GM21390 (cell line): ENCODE data around the gene RASA4.
"Not testable (repeated sequence)": the region's sequence is repeated elsewhere in the genome, so short reads cannot be mapped to it uniquely, and the experiment has no call there.

ENCODE experiments used
- ATAC-seq: cut with Tn5 transposase; IDR thresholded peaks from one replicate; pipeline ENCODE4 v1.9.1; 2021; ENCODE audit not compliant: unreplicated experiment

RASA4 gene

DNA sequence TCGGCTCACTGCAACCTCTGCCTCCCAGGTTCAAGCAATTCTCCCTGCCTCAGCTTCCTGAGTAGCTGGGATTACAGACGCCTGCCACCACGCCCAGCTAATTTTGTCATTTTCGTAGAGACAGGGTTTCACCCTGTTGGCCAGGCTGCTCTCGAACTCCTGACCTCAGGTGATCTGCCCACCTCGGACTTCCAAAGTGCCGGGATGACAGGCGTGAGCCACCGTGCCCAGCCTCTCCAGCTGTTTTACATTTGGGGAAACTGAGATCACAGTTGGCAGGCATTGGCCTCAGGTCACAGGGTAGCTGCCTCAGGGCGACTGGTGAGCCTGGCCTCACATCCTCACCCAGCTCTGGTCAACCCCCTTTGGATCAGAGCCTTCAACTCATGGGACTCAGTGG lies 6.8 kb downstream of the RASA4 start:
- ATAC-seq = not testable (repeated sequence)

- ATAC-seq = not testable (repeated sequence)
These were observed 9.7 kb downstream of the RASA4 start for GRCh38 chr7:102606848-102607247.

DNA sequence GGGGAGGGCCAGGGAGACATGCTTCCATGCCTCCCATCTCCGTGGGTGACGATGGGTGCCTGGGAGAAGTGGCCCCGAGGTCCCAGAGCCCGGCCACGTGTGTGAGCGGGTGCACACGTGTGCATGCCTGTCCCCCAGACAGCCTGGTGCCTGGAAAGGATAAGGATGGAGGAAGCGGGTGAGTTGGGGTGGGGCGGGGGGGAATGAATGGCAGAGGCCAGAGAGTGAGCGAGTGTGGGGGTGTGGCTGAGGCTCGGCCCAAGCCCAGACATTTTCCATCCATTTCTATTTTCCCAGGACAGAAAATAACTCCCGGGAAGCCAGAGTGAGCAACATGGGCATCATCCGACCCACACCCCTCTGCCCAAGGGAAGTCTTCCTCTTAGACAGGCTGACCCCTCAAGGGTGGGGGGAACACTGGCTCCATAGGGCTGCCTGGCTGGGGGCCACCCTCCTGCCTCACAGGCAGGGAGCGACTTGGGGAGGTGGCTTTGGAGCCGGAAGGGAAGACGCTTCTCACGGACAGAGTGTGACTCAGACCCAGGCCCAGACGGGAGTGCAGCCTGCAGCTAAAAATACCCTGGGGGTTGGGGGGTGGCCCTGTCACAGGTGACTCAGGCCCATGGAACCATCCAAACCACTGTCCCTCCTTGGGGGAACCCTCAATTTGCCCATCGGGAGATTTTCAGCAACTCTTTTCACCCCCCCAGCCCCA lies 12.0 kb downstream of the RASA4 start:
- not testable (repeated sequence) for ATAC-seq

GRCh38 chr7:102602317-102602716 lies 14.2 kb downstream of the RASA4 start:
- ATAC-seq = not testable (repeated sequence)

- not testable (repeated sequence) for ATAC-seq
These were observed 16.9 kb downstream of the RASA4 start for GRCh38 chr7:102599699-102600098.

- not testable (repeated sequence) for ATAC-seq
These were observed 20.5 kb downstream of the RASA4 start for GRCh38 chr7:102596036-102596435.

DNA sequence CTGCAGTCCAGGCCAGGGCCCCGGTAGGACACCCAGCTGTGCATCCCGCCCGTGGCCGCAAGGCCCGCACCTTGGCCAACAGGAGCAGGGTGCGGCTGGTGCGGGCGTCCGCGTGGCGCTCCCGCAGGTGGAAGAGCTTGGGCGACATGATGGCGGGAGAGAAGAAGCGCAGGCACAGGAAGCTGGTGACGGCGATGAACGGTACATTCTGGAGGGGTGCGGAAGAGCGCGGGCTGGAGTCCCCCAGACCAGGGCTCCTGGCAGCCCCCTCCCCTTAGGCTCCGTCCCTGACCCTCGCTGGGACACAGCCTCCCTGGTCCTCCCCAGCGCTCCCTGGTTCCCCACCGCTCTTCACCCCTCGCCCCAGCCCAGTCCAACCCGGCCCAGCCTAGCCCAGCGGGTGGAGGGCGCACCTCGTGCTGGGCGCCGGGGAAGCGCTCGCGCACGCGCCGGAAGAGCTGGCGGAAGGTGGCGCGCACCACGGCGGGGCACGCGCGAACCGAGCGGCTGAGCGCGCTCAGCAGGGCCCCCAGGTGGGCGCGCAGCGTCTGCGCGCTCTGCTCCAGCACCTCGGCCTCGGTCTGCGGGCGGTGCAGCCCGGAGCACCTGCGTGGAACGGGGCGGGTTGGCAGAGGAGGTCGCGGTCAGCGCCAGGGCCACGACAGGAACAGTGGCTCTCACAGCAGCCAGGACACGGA lies 22.8 kb downstream of the RASA4 start:
- peak; percentile 67 for ATAC-seq

GRCh38 chr7:102592477-102593019 lies 24.0 kb downstream of the RASA4 start:
- peak; percentile 46 for ATAC-seq

GRCh38 chr7:102589857-102590256 lies 26.7 kb downstream of the RASA4 start:
- ATAC-seq = peak; percentile 44

DNA sequence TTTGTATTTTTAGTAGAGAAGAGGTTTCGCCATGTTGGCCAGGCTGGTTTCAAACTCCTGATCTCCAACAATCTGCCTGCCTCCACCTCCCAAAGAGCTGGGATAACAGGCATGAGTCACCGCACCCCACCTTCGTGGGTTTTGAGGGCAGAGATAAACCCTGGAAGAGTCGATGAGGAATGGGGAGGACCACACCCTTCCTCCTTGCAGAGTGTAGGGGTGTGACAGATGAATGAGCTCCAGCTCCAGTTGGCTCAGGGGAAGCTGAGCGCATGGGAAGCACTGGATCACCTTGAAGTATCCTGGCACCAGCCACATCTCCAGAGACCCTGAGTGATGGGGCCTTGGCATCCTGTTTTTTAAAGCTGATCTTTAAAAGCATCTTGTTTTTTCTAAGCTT lies 33.1 kb downstream of the RASA4 start:
- not testable (repeated sequence) for ATAC-seq

DNA sequence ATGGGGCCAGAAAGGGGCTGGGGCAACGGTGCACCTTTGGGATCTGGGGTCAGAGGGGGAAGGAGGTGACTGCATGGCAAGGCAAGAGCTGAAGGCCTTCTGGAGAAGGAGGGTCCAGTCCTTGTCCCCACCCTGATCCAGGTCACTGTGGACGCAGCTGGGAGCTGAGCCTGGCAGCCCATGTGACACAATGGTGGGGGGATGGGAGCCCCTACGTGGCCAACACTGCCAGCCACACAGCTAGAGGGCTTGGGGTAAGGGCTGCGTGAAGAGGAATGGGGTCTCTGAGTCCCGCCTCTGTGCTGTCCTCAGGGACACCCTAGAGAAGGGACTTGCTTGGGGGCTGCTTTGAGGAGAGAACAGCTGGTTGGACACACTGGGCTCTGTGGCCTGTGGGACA lies 34.8 kb downstream of the RASA4 start:
- ATAC-seq = not testable (repeated sequence)

GRCh38 chr7:102578486-102578885 lies 38.1 kb downstream of the RASA4 start:
- ATAC-seq = not testable (repeated sequence)

DNA sequence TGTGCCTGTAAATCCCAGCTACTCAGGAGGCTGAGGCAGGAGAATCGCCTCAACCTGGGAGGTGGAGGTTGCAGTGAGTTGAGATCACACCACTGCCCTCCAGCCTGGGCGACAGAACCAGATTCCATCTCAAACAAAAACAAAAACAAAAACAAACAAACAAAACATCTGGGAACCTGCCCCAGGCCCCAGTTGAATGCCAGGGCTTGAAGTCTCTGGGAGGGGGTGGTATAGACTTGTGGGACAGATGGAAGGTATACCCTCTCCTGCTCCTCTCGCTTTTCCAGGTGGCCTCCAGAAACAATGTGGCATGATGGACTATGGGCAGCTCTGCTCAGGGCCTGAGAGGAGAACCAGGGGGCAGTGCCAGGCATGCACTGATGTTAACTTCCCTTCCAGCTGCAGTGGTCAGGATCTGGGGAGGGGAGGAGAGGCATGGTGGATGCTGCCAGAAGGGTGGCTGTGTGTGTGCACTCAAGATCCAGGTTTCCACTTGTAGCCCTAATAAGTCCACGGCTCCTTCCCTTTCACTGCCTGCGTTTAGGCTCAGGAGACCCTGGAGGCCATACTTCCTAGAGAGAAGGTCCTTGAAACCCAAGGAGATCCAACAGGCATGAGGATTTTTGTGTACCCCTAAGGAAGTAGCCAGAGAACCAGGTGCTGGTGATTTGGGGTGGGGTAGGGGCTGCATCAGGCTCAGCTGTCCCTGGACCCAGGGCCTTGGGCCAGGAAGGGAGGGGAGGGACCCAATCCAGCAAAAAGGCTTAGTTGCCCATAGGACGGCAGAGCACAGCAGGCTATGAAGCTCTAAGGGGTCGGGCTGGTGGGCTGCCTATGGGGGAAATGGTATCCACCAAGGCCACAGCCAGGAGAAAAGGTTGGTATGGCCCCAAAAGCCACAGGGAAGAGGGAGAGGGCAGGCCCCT lies 39.0 kb downstream of the RASA4 start:
- not testable (repeated sequence) for ATAC-seq

DNA sequence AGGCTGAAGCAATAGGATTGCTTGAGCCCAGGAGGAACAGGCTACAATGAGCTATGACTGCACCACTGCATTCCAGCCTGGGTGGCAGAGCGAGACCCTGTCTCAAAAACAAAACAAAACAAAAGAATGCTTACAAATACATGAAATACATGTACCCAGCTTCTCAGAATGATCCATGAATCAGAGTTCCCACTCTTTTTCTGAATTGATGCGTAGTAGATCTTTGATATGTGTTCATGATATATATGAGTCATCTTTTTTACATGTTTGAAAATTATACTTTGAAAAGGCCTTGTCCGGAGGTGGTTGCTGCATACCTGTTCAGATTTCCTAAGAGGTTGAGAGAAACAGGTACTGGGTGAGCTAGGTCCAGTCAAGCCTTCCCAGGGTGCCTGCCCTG lies 40.2 kb downstream of the RASA4 start:
- not testable (repeated sequence) for ATAC-seq

DNA sequence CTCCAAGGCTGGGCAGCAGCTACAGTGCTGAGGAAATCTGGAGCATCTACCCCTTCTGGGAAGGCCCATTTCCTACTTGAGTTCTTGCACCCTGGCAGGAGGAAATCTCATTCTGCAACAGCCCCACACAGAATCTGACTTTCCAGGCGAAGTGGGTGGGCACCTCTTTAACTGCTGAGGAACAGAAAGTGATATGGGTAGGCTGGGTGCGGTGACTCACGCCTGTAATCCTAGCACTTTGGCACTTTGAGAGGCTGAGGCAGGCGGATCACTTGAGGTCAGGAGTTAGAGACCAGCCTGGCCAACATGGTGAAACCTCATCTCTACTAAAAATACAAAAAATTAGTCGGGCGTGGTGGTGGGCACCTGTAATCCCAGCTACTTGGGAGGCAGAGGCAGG lies 41.9 kb downstream of the RASA4 start:
- not testable (repeated sequence) for ATAC-seq

GRCh38 chr7:102572261-102573239 lies 44.0 kb downstream of the RASA4 start, which contains the start of gene POLR2J3:
Gene POLR2J3, minus strand, starts transcription at chr7:102572583. Its CDS starts 62 bp downstream, at chr7:102572521.
- ATAC-seq = peak; percentile 95

DNA sequence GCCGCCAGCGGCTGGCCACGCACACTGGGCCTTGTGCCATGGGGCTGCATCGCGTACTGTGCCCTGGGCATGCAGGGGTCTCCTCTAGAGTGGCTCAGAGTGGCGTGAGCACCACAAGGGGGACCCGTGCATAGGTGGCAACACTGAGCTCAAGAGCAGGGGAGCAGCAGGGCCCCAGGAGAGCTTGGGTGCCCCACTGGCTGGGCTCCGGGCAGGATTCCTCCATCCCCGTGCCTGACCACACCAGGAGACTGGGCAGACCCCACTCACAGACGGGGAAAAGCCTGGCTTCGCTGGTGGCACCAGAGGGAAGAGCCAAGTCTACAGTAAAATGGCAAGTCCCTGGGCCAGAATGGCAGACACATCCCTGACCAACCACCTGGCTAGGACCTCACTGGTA lies 47.9 kb downstream of the RASA4 start:
- not testable (repeated sequence) for ATAC-seq

DNA sequence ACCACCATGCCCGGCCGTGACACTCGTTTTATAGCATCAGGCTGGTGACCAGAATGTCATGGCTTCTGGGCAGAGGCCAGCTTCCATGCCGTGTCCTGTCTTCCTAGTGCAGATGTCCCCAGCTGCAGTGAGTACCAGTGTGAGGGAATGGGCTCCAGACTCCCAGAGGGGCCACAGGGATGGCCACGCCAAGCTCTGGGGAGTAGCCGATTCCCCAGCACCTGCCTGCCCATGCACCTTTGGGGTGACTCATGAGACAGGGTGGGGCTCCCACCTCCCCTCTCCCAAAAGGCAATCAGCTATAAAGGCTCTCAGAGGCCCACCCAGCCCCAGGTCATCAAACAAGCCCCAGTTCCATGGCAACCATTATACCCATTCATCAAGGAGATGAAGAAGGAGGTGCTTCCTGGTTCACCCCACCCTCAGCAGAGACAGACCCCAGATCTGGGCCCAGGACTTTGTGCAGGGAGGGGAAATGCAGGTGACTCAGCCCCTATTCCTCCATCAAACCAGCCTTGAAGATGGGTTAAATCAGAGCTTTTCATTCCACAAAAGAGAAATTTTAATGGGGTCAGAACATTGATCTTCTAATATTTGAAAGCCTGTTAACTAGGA lies 65.6 kb downstream of the RASA4 start, which contains the start of gene SPDYE2:
TSS of gene SPDYE2 (plus strand) at position 419 of the 615 bp plus-strand sequence. CDS start 2,030 bp downstream, outside the sequence.
- ATAC-seq = not testable (repeated sequence)

GRCh38 chr7:102546353-102546752 lies 70.2 kb downstream of the RASA4 start:
- peak; percentile 82 for ATAC-seq
